Mucosa of rectum (tissue), 2 donors: ENCODE measurements around the gene TMEM18.

Source experiments
- H3K27ac ChIP-seq, 2 donors: one replicate each; pipeline ENCODE4 v1.7.0; 2013; ENCODE audit warnings: inconsistent platforms in 2 of 2, low read depth in 2 of 2, low read length in 2 of 2
- H3K27me3 ChIP-seq, 2 donors: one replicate each; pipeline ENCODE4 v1.7.0; 2013; ENCODE audit warnings: low read length in 2 of 2; ENCODE audit not compliant: control insufficient read depth in 2 of 2, insufficient read depth in 2 of 2
- H3K36me3 ChIP-seq, 2 donors: one replicate each; pipeline ENCODE4 v1.7.0; 2013; ENCODE audit warnings: low read length in 2 of 2; ENCODE audit not compliant: control insufficient read depth in 2 of 2, insufficient read depth in 2 of 2
- H3K4me1 ChIP-seq, 2 donors: one replicate each; pipeline ENCODE4 v1.7.0; 2013; ENCODE audit warnings: low read length in 2 of 2, mild to moderate bottlenecking in 1 of 2; ENCODE audit not compliant: control insufficient read depth in 2 of 2, insufficient read depth in 2 of 2
- H3K4me3 ChIP-seq, 2 donors: one replicate each; pipeline ENCODE4 v1.7.0; 2013; ENCODE audit warnings: low read length in 2 of 2
- H3K9ac ChIP-seq, 2 donors: one replicate each; pipeline ENCODE4 v1.7.0; 2013; ENCODE audit warnings: low read length in 2 of 2, low read depth in 1 of 2, mild to moderate bottlenecking in 1 of 2
- H3K9me3 ChIP-seq, 2 donors: one replicate each; pipeline ENCODE4 v1.7.0; 2013; ENCODE audit warnings: low read length in 2 of 2; ENCODE audit not compliant: control insufficient read depth in 2 of 2
- donor health status: healthy.
- donor health status: Normal muscosa, but diverticular disease.

Gene TMEM18

DNA sequence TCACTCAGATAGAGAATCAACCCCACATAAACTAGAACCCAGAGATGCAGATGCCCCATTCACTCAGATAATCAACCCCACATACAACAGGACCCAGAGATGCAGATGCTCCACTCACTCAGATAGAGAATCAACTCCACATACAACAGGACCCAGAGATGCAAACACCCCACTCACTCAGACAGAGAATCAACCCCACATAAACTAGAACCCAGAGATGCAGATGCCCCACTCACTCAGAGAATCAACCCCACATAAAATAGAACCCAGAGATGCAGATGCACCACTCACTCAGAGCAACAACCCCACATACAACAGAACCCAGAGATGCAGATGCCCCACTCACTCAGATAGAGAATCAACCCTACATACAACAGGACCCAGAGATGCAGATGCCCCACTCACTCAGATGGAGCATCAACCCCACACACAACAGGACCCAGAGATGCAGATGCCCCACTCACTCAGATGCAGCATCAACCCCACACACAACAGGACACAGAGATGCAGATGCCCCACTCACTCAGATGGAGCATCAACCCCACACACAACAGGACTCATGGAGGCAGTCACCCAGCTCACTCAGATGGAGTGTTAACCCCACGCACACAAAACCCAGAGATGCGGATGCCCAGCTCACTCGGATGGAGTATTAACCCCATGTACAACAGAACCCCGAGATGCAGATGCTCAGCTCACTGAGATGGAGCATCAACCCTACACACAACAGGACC, 11.7 kb downstream of the TMEM18 start:
- Histone ChIP-seq H3K36me3 (peaks cover 31 to 39% of the 10 kb centered on the region in 2 donors), H3K4me1 (no peaks in the 10 kb centered on the region), H3K4me3 (no peak overlapping the region), H3K27me3 (peaks cover 0 to 6% of the 10 kb centered on the region in 2 donors), H3K27ac (no peak overlapping the region), H3K9ac (no peak overlapping the region), H3K9me3 (no peaks in the 10 kb centered on the region)

DNA sequence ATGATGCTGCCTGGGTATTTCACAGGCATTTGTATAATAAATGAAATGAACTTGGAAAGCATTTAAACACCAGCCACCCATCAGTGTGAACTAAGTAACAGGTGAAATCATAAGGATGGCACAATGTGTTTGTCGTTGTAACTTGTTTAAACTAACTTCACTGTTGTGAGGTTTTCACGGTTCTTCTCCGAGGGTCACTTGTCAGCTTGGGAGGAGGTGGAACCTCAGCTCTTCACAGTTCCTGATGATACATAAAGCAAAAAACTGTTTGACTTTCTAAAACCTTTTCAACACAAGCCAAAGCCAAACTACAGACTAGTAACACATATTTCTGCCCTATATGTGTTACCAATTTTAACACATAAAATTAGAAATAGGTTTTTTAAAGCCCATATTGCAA, 13.1 kb downstream of the TMEM18 start:
- Histone ChIP-seq H3K9ac (no peak overlapping the region), H3K27me3 (peaks cover 0 to 10% of the 10 kb centered on the region in 2 donors), H3K27ac (no peak overlapping the region), H3K4me3 (no peak overlapping the region), H3K4me1 (no peaks in the 10 kb centered on the region), H3K36me3 (peaks cover 22 to 26% of the 10 kb centered on the region in 2 donors), H3K9me3 (no peaks in the 10 kb centered on the region)

- Histone ChIP-seq H3K36me3 (peaks cover 15 to 18% of the 10 kb centered on the region in 2 donors), H3K9ac (no peak overlapping the region), H3K27ac (no peak overlapping the region), H3K4me1 (no peaks in the 10 kb centered on the region), H3K9me3 (no peaks in the 10 kb centered on the region), H3K4me3 (no peak overlapping the region), H3K27me3 (peaks cover 4 to 14% of the 10 kb centered on the region in 2 donors)
Observed at GRCh38 chr2:663221-663620, 14.0 kb downstream of the TMEM18 start.

- Histone ChIP-seq H3K27me3 (peaks cover 4 to 14% of the 10 kb centered on the region in 2 donors), H3K4me1 (no peaks in the 10 kb centered on the region), H3K36me3 (peaks cover 5% of the 10 kb centered on the region in 2 donors), H3K4me3 (no peak overlapping the region), H3K9me3 (no peaks in the 10 kb centered on the region), H3K9ac (no peak overlapping the region), H3K27ac (no peak overlapping the region)
Observed at GRCh38 chr2:661360-661635, 15.9 kb downstream of the TMEM18 start.

GRCh38 chr2:660586-661359, 16.4 kb downstream of the TMEM18 start:
- Histone ChIP-seq H3K27me3 (peaks cover 4 to 14% of the 10 kb centered on the region in 2 donors), H3K36me3 (no peaks in the 10 kb centered on the region), H3K4me3 (no peak overlapping the region), H3K27ac (no peak overlapping the region), H3K9me3 (no peaks in the 10 kb centered on the region), H3K9ac (no peak overlapping the region), H3K4me1 (no peaks in the 10 kb centered on the region)

- Histone ChIP-seq H3K9me3 (no peaks in the 10 kb centered on the region), H3K4me3 (no peak overlapping the region), H3K9ac (no peak overlapping the region), H3K4me1 (no peaks in the 10 kb centered on the region), H3K27me3 (peaks cover 4 to 14% of the 10 kb centered on the region in 2 donors), H3K36me3 (no peaks in the 10 kb centered on the region), H3K27ac (no peak overlapping the region)
Observed at GRCh38 chr2:660029-660428, 17.2 kb downstream of the TMEM18 start.

GRCh38 chr2:658426-658825, 18.8 kb downstream of the TMEM18 start:
- Histone ChIP-seq H3K9ac (no peak overlapping the region), H3K4me1 (no peaks in the 10 kb centered on the region), H3K27ac (no peak overlapping the region), H3K36me3 (no peaks in the 10 kb centered on the region), H3K4me3 (no peak overlapping the region), H3K27me3 (peaks cover 4 to 14% of the 10 kb centered on the region in 2 donors), H3K9me3 (no peaks in the 10 kb centered on the region)

DNA sequence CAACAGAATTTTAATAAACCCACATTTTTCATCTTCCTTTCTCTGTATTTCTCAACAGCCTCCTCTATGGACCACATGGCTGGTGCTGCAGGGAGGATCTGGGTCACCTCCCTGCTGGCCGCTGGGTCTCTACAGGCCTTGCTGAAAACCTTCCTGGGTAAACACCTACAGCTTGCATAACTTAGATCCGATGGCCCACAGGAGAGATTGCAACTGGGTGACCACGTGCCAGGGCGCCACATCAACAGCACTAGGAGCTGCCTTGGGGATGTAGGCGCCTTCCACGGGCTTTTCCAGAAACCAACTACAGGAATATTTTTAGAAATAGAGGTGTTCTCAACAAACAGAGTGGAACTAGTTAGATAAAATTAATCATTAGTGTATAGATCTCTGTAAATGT, 19.4 kb downstream of the TMEM18 start:
- no peak overlapping the region for H3K9ac ChIP-seq
- H3K27me3 ChIP-seq = peaks cover 4 to 14% of the 10 kb centered on the region in 2 donors
- H3K36me3 ChIP-seq = no peaks in the 10 kb centered on the region
- H3K4me1 ChIP-seq = no peaks in the 10 kb centered on the region
- no peak overlapping the region for H3K4me3 ChIP-seq
- no peak overlapping the region for H3K27ac ChIP-seq
- no peaks in the 10 kb centered on the region for H3K9me3 ChIP-seq

DNA sequence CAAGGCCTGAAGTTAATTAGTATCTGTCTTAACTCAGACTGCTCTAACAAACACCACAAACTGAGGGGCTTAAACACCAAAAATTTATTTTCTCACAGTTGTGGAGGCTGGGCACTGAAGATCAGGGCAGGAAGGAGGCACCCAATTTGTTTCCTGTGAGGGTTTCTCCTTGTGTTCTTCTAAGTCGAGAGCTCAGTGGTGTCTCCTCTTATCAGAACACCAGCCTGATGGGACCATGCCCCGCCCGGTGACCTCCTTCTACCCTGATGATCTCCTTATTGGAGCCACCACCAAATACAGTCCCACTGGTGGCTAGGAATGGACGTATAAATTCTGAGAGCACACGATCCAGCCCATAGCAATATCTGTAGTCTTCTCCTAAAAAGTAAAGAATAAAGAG, 20.5 kb downstream of the TMEM18 start:
- Histone ChIP-seq H3K36me3 (no peaks in the 10 kb centered on the region), H3K27ac (no peak overlapping the region), H3K9me3 (no peaks in the 10 kb centered on the region), H3K9ac (no peak overlapping the region), H3K4me3 (no peak overlapping the region), H3K27me3 (peaks cover 4 to 14% of the 10 kb centered on the region in 2 donors), H3K4me1 (no peaks in the 10 kb centered on the region)

GRCh38 chr2:655626-656025, 21.6 kb downstream of the TMEM18 start:
- H3K9me3 ChIP-seq = no peaks in the 10 kb centered on the region
- H3K9ac ChIP-seq = no peak overlapping the region
- H3K36me3 ChIP-seq = no peaks in the 10 kb centered on the region
- H3K27ac ChIP-seq = no peak overlapping the region
- H3K27me3 ChIP-seq = peaks cover 4 to 9% of the 10 kb centered on the region in 2 donors
- H3K4me3 ChIP-seq = no peak overlapping the region
- H3K4me1 ChIP-seq = no peaks in the 10 kb centered on the region
